NCI-H82 treated with DMSO at 0.1 percent for 48 hours (cell line): ENCODE measurements around the gene MORC1.
"Not testable (repeated sequence)": the region's sequence is repeated elsewhere in the genome, so short reads cannot be mapped to it uniquely, and the experiment has no call there.

Experiments used
- DNase-seq: peaks from one replicate; lab custom pipeline; 2025; ENCODE audit not compliant: unreplicated experiment; lab: John Stamatoyannopoulos, UW

MORC1 gene

DNA sequence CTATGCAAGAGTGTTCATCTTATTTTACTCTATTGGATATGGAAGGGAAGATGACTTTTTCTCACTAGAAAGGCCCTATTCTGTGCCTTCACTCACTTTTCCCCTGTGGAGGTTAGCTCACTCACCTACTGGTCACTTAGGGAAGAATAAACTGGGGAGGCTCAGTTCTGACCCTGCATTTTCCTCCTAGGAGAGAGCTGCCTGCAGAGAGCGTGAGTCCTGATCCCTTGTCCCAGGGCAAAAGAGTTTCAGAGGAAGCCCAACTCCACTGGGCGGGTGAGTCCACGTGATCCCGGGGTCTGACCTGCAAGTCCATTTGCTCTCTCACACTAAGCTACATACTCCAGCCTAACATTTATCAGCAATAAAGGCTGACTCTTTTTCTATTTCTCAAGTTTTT, 8.4 kb downstream of the MORC1 start:
- DNase-seq = no peak

DNA sequence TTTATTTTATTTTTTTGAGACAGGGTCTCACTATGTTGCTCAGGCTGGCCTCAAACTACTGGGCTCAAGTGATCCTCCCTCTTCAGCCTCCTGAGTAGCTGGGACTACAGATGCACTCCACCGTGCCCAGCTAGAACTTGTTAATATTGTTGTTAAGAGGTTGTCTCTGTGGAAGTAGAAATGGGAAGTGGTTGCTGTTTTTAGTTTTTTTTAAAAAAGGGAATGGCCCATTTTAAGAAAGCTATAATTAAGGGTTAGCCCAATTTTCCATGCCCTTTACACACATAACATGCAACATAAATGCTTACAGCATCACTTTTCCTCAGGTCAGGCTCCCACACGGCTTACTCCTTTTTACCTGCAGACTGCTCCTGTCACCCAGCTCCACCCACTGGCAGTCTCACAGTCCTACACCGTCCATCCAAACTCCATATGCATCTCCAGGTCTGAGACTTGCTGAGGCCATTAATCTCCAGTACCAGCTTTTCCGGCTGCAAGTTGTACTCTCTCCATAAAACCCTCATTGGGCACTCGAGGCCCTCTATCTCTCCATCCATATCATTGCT, 19.8 kb downstream of the MORC1 start:
- peak; percentile 41 for DNase-seq

DNA sequence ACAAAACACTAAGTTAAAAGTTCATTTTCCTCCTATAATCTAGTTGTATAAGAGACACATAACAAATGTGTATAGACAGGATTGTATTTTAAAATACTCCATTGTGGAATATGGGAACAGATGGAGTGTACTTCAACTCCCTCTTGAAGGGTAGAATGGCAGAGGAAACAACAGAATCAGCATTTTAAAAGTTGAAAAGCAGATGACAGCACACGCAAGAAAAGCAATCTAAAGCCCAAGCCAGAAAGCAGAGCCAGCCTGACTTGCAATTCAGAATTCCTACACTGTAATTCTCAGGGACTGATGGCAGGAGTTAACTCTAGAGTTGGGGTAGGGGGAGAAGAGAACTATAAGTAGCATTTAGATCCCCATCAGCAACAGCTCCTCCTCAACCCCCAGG, 22.8 kb downstream of the MORC1 start:
- no peak for DNase-seq

DNA sequence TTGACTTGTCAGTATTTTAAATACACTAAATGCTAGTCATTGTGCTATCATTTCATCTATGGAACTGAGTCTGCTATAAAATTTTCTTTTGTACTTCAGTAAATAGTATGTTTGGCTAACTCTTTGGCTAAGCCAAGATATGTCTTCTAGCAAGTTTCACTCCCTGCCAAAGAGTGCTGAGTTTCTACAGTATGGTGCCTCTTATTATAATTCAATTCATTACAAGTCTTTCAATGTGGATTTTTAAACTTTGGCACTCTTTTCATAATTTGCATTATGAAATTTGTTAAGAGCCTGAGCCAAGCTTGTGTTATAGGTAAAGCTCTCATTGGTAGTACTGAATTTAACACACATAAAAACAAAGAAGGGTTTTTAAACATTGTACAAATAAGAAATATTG, 24.4 kb downstream of the MORC1 start:
- no peak for DNase-seq

DNA sequence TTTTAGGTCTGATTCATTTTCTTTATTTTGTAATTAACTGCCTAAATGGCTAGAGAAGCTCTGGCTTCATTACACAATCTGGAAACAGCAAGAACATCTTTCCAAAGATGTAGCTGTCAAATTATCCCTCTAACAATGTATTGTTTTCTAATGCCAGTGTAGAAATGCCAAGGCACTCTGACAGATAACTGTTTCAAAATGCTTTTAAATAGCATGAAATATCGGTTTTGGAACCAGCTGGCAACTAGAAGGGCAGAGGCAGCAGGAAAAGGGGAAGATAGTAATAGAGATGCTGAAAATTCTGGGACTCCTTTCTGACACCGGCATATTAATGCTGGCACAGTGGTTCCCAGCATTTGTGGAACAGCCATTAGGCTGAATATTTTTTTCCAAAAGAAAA, 26.1 kb downstream of the MORC1 start:
- DNase-seq = no peak

DNA sequence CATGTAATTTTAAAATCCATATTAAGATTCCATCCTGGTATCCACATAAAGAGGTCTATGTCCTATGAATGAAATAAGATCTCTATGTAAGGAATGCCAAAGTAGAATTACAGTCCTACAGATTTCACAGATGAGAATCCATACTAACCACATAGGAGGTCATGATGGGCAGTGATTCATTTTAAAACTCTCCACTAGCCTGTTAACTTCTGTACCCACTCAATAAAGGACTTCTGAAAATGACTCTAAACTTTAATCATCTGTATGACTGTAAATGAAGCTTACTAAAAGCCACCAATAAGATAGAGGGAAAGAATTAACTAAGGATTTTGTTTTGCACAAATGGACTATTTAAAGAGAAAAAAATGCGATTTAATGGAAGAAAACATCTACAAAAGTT, 28.7 kb downstream of the MORC1 start:
- no peak for DNase-seq

DNA sequence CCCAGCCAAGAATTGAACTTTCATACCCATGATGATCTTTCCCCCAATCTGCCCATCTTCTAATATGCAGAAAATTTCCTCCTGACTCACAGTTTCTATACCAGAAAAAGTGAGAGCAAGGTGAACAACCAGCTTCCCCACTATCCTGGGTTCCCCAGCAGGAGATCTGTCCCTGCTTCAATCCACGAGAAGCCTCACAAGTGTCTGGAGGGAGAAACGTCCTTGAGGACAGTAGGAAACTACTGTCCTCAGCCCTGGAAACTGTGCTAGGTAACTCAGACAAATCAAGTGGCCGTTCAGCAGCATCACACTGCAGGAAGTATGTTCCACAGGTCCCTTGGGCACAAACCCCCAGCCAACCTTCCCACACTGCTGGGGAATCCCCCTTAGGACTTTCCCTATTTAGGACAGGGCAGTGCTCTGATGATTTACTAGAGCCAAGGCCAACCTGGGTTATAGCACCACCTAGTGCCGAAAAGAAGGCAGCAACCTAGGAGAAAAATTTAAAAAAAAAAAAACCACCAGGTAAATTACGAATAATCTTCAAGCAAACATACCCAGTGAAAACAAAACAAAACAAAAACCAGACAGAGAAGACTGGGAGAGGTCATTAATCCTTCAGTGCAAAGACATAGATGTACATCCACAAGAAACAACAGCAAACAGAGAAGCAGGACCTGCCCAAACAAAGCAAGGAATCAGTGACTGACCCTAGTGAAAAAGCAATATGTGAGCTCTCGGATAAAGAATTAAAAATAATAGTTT, 36.0 kb downstream of the MORC1 start:
- DNase-seq = no peak

DNA sequence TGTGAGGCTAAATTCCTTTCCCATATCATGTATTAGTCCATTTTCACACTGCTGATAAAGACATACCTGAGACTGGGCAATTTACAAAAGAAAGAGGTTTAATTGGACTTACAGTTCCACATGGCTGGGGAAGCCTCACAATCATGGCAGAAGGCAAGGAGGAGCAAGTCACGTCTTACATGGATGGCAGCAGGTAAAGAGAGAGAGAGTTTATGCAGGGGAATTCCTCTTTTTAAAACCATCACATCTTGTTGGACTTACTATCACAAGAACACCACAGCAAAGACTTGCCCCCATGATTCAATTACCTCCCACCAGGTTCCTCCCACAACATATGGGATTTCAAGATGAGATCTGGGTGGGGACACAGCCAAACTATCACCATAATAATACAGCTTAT, 37.8 kb downstream of the MORC1 start:
- not testable (repeated sequence) for DNase-seq

DNA sequence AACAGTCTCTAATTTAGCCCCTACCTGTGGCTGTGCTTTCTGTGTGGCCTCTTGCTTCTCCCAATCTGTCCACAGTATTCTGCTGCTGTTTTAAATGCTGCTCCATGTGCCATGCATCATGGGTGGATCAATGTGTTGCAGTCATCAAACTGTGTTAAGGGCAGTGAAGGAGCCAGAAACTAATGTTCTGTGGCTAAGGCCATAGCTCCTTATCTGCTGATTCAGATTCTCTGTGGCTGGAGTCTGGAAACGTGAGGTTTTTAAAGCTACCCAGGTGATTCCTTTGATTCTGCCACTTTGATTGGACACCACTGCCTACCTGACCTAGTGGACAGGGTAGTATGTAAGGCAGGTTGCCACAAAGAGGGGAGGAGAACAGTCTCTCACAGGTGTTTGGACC, 44.8 kb downstream of the MORC1 start:
- DNase-seq = no peak

DNA sequence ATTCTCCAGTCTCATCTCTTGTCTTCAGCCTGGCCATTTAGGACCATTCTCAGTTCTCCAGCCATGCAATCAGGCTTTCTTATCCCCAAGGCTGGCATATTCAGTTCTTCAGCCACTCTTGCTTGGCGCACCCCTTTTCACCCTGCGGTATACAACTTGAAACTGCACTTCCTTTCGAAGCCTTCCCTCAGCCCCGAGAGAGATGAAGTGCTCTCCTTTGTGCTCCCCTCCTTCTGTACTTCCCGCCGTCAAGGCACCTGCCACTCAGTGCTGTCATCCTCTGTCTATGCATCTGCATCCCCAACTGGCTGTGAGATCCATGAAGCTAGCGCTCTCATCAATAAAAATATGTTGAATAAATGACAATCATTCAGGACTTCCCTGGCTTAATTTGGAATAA, 45.7 kb downstream of the MORC1 start:
- DNase-seq = no peak

DNA sequence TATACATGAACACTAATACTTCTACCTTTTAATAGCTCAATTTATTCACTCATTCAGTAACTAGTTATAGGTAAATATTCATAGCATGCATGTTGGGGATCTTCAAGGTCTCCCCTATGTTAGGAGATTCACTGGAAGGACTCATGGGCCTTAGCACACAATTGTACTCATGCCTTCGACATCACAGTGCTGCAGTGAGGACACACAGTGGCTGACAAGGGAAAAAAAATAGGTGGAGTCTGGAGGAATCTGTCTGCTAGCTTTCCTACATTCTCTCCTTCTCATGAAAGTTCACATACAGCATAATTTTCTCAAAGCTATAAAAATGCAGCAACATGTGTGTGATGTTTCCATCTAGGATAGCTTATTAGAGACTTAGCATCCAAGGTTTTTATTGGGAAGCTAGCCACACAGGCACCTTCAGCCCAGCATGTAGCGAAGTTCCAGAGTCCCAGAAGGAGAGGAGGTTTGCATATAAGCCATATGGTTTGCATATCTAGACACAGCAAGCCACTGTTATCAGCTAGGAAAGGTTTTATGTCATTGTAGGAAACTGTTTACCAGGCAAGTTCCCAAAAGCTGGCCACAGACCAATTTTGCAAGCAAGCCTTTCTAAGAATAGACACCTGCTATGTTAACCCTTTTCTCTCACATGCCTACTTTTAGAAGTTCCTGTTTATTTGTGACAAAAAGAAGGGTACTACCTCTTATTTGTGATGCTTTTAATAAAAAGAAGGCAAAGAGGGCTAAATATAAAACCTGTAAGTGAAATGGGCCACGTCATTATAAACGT, 46.4 kb downstream of the MORC1 start:
- no peak for DNase-seq

DNA sequence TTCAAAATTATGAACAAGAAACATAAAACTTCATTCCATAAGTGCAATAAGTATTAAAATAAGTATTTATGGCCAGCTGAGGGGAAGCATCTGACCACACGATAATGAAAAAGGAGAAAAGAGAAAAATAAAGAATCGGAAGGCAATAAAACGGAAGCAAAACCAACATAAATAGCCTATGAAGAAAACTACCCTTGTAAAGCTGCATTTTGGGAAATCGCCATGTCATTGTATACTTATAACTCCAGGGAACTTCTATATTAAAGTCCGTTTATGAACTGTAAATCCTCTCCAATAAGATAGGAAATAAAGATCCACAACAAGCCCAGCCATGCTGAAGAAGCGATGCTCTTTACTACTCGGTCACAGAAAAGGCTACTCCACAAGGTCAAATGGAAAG, 47.7 kb downstream of the MORC1 start:
- DNase-seq = no peak

DNA sequence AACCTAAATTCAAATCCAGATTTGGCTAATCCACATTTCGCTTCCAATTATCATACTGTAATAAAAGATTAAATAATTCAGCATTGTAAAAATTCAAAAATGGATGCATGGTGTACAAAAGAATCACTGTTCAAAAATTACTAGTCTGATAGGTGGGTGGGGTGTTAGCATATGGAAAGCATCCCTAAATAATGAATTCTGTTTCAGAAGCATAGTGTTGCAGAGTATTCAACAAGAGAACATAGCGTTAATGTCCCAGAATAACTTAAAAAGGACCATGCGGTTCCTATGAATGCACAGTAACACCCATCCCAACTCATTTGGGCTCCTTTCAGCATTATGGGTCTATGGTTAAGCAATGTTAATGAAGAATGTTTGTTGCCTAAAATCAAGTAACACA, 51.1 kb downstream of the MORC1 start:
- no peak for DNase-seq

DNA sequence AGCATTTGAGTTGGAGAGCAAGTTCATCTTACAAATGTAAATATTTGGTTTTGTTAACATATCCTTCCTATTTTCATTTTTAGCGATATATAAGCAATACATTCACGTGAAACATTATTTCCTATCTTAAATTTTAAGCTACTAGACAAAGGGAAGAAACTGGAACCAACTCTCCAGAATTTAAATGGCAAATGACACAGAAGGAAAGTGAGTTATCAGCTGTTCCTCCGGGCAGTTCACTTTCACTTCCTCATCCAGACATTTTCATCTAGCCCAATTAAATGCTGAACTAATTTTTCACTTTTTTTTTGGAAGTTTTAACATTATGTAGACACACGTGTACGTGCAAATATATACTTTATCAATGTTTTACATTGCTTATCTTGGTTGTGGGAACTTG, 58.7 kb downstream of the MORC1 start:
- DNase-seq = no peak

DNA sequence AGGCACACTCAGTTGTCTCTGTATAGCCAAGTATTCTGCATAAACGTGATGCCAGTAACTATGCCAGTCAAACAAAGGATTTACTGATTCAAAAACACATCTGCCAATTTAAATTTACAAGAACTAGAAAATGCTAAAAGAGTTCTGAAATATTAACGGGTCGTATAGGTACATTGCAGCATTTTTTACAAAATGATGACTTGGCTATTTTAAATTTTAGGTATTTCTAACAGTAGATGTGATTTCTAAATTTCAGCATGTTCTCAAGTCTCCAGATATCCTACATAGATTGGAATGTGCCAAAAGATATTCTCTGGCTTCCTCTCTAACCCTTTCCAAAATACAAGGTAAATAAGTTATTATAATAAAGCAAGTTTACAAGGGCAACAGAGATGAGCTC, 60.3 kb downstream of the MORC1 start:
- no peak for DNase-seq

DNA sequence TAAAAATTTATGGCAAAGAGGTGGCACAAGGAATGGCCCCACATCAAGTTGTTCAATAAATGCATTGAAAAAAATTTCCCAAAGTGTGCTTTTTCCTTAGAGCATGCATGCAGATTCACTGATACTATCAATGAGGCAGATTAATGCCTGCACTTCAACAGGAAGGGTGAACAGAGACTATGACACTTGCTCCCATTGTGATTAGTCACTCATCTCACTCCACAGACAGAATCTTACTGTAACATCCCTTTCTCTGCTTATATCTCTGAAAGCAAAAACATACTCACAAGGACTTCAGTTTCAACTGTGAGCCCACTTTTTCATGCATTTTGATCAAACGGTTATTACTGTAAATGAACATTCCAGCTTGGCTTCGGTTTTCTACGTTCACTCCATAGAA, 60.9 kb downstream of the MORC1 start:
- no peak for DNase-seq

DNA sequence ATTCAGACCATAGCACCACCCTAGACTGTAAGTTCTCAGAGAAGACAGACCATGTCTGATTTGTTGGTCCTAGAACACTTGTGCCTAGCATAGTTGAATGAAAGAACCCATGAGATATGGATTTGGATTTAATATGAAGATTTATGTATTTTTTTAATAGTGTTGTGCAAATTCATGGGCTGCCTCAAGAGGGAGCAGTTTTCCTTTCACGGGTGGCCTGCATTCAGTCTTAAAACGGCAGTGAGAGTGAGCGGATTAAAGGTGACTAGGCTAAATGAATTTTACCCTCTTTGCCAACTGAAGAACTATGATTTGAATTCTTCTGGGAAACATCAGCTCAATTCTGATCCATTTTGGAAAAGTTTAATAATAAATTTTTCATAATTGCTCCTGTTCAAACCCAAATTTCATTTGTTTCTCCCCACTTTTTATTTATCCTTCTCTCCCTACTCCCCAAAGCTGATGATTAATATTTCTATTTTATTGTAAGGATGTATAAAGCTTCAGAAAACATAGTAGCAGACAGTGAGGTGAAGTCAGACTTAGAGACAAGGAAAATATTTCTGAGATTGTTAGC, 67.3 kb downstream of the MORC1 start:
- DNase-seq = peak; percentile 22

DNA sequence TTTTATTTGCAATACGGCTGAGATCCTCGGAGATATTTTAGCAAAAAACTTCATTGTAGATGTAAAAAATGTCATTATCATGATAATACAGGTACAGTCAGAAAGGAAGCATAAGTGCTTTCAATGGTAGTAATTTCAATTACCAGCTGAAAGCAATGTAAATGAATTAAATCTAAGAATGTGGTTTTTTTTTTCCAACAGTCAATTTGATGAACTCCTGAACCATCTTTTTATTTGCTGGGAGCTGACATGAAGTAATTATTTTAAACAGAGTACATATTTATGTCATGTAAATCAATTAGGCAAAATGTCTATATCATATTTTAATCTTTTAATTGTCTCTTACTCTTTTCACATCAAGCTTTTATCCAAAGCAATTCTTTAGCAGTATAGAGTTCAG, 70.6 kb downstream of the MORC1 start:
- DNase-seq = no peak

DNA sequence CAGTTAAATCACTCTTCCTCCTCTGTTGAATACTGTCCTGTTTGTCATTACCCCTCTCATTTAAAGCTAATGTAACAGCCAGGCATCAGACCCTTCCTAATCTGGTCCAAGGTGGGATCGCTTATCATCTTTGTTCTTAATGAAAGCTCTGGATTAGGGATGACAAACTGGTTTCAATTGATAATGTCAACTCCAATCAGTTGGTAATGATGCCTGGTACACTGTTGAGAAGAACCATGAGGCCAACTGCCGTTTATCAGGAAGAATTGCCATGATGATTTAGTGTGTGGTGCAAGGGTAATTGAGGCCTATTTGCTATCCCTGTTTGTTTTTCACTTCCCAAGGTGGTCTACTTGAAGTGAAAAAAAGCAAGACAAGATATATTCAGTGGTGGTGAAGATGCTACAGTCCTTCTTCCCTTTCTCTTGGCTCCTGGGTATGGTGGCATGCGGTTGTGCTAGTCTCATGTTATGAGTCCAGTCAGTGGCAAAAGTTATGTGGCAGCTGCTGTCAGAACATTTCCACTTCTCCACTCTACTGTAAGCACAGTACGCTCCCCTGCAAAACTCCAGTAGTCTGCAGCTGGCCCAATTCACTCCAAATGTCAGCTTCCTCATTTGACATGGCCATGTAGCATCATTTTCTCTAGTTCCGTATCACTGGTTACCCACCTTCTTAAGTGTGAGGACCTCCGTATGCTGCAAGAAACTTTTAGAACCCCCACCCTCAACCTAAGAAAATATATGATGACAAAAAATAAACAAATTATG, 72.5 kb downstream of the MORC1 start:
- no peak for DNase-seq

DNA sequence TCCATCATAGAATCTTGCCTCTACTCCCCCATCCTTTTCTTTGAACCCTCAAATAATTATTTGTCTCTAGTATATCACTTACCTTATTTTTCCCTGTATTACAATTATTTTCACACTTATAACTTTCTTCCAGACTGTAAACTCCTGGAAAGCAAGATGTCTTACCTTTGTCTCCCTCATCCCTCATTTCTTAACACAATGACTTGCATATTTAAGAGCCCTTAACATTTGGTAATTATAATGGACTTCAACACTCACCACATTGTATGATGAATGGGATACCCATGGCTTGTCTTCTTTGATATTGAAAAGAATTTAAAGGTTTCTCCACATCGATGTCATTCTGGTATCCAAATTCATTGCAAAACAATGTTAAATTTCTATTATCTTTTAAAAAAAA, 82.9 kb downstream of the MORC1 start:
- no peak for DNase-seq

DNA sequence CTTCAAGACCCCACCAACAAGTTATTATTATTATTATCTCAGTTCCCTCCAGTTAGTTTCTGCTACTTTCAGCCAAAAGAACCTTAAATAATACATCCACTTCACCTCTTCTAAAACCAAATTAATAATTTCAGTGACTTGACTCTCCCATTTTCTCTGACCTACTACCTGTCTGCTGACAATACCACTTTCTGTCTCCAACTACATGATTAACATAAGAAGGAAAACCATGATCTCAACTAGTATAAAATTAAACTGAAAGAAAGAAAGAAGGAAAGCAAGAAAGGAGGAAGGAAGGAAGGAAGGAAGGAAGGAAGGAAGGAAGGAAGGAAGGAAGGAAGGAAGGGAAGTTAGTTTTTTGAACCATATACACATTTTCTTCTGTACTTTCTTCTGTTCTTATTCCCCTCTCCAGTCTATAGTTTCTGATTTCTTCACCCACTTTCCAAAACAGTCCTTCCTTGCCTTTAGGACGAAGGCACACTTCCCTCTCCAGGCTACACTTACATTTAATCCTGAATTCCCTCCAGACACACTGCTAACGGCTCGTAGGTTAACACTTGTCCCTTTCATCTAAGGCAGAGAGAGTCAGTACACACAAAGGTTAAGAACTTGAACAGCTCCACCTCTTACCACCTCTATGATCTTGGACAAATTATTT, 84.8 kb downstream of the MORC1 start:
- DNase-seq = no peak
